NCI-H446 (cell line): ENCODE measurements around the gene PRTN3.
"Not testable (repeated sequence)": the region's sequence is repeated elsewhere in the genome, so short reads cannot be mapped to it uniquely, and the experiment has no call there.

Experiments used
- DNase-seq, 2 experiments: peaks; one replicate each; lab custom pipeline; 2025; lab: John Stamatoyannopoulos, UW

The PRTN3 gene

GRCh38 chr19:881385-882071 is 40.7 kb downstream of the PRTN3 start:
- DNase-seq: no peak

- DNase-seq: no peak
Measured at GRCh38 chr19:882871-883497, 42.2 kb downstream of the PRTN3 start.

- no peak for DNase-seq
Measured at GRCh38 chr19:883661-884211, 42.9 kb downstream of the PRTN3 start.

- no peak for DNase-seq
Measured at GRCh38 chr19:884420-885211, 43.8 kb downstream of the PRTN3 start.

- DNase-seq: no peak
Measured at GRCh38 chr19:885536-886224, 44.9 kb downstream of the PRTN3 start.

- DNase-seq: no peak
Measured at GRCh38 chr19:887072-887471, 46.3 kb downstream of the PRTN3 start.

GRCh38 chr19:887599-887998 is 46.8 kb downstream of the PRTN3 start:
- no peak for DNase-seq

GRCh38 chr19:888581-889385 is 48.0 kb downstream of the PRTN3 start:
- no peak for DNase-seq

GRCh38 chr19:889662-890295 is 49.0 kb downstream of the PRTN3 start:
- DNase-seq: no peak

- no peak for DNase-seq
Measured at GRCh38 chr19:890831-891230, 50.0 kb downstream of the PRTN3 start.

GRCh38 chr19:891421-892200 is 50.8 kb downstream of the PRTN3 start:
- DNase-seq: not testable (repeated sequence)

GRCh38 chr19:892243-892893 is 51.6 kb downstream of the PRTN3 start:
- no peak for DNase-seq

- DNase-seq: peak; percentile 92 to 97
Measured at GRCh38 chr19:892894-893689, 52.3 kb downstream of the PRTN3 start, which contains the start of the genes MED16 and RNU6-9. MED16 (minus strand) TSS chr19:893187; CDS start chr19:891131, 2,056 bp downstream. RNU6-9 (plus strand) TSS chr19:893484.

GRCh38 chr19:896434-896833 is 55.6 kb downstream of the PRTN3 start:
- no peak for DNase-seq

- DNase-seq: no peak
Measured at GRCh38 chr19:896999-897398, 56.2 kb downstream of the PRTN3 start.

- no peak for DNase-seq
Measured at GRCh38 chr19:897442-898039, 56.7 kb downstream of the PRTN3 start.
